GM18517 (cell line): ENCODE results near the gene FHIP2A.
"Not testable (repeated sequence)": the region's sequence is repeated elsewhere in the genome, so short reads cannot be mapped to it uniquely, and the experiment has no call there.

ENCODE experiments used
- ATAC-seq: cut with Tn5 transposase; IDR thresholded peaks from one replicate; pipeline ENCODE4 v1.9.1; 2021; ENCODE audit warnings: mild to moderate bottlenecking, moderate library complexity; ENCODE audit not compliant: unreplicated experiment

The FHIP2A gene

DNA sequence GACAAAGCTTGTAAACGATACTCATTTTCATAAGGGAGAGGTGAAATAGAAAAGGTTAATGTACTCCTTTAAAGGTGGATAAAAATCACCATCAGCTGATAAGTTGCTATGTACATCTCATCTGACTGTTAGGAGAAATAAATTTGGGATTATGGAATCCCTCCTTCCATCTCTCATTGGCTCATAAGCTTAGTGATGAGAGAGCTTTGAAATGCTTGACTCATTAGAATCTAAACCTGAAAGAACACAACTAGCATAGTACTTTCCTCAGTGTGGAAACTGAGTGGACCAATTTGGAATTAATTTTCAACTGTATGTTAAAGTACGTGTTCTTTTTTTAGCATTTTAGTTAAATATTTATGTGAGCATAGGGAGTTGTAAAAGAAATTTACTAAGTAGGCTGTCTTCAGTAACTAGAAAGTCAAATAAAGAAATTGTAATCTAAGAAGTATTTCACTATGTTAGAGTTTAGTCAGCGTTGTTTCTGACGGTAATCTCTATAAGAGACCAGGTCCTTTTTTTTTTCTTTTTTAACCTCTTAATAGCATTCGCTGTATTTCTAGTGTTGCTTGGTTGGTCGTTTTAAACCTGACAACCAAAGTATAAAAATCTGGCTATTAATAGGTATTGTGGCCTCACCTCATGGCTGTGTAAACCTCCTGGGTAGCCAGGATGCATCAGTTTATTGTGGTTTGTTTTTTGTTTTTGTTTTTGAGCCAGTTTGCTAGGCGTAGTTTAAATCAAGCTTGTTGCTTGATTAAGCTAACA lies 34.4 kb downstream of the FHIP2A start:
- no peak for ATAC-seq

DNA sequence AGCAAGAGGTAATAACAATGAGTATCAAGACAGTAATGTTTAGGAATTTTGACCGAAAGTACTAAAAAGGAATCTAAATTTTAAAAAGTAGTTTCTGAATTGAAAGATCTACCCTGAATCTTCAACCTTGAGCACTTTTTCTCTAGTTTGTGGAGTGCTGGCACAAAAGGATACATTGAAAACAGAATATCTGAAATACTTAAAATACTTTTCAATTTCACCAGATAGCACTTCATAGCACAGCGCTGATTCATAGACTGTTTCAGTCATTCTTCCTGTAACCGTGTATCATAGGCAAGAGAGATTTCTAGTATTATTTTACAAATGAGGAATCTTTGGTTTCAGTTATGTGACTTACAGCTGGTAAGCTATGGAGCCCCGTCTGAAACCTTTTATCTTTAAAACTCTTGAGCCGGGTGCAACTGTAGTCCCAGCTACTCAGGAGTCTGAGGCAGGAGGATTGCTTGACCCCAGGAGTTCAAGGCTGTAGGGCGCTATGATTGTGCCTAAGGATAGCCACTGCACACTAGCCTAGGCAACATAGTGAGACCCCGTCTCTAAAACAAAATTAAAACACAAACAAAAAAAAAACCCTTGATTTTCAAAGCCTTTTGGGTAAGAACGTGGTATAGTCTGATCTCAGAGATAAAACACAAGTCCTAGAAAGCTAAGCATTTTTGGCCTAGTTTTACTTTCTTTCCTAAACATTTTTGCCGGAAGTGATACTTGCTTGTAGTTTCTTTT lies 35.1 kb downstream of the FHIP2A start:
- ATAC-seq, result no peak

GRCh38 chr10:114857288-114857565 lies 35.6 kb downstream of the FHIP2A start:
- ATAC-seq, result not testable (repeated sequence)

DNA sequence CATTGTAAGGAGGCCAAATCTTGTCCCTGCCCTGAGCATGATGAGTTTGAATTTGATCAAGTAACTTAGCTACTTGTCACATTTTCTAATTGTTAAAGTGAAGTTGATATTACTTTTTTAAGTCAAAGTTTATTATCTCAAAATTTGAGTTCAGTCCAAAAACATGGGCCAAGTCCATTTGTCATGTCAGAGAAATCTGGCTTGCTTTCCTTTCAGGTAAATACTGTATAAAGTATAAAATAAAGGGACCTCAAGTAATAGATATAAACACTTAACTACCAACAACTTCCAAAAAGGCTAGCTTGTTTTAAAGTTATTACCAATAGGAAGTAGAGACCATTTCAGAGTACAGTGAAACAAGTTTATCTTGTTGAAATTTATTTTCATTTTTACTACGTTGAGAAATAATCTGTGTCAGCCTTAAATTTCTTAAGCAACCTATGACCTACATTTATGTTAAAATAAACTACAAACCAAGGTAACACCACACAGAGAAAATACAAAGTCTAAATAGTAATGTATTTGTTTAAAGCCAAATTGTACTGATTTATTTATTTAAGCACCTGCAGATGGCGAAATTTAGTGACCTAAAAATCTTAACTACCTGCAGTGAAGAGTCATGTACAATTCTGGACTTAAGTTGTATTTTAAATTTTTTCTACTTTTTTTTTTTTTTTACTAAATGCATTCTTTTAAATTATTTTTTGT lies 36.5 kb downstream of the FHIP2A start:
- no peak for ATAC-seq

DNA sequence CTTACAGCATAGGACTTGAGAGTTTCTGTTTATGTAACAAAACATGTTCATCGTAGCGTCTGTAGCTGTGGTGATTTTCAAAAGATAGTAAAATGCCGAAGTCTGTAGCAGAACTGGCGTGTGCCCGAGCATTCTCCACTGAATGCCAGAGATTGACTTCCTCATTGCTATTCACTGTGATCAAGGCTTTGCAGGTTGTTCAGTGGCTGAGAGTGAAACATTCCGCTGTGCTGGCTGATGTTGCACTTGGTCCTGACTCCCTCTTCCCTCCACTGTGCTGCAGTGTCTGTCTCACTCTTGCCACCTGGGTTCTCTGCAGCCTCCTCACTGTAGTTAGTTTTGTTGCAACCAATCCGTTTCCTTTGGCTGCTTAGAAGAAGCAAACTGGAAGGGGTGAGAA lies 37.6 kb downstream of the FHIP2A start:
- ATAC-seq, result no peak

DNA sequence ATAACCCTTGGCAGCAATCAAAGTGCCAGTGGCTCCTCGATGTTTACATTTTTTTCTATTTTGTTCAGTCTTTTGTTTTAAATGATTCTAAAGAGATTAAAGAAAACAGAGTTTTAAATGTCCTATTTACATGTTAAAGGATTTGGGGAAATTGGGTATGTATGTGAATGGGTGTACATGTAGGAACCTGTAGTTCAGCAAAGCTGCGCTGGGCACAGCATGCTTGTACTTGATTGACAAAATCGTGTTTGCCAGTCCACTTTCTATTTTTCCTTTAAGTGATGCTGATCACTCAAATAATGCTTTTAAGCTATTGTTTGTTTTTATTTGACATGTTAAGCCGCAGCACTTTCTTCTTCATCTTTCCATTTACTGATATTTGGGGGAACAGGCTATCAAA lies 40.9 kb downstream of the FHIP2A start:
- no peak for ATAC-seq

GRCh38 chr10:114867365-114867764 lies 45.8 kb downstream of the FHIP2A start:
- ATAC-seq, result no peak

DNA sequence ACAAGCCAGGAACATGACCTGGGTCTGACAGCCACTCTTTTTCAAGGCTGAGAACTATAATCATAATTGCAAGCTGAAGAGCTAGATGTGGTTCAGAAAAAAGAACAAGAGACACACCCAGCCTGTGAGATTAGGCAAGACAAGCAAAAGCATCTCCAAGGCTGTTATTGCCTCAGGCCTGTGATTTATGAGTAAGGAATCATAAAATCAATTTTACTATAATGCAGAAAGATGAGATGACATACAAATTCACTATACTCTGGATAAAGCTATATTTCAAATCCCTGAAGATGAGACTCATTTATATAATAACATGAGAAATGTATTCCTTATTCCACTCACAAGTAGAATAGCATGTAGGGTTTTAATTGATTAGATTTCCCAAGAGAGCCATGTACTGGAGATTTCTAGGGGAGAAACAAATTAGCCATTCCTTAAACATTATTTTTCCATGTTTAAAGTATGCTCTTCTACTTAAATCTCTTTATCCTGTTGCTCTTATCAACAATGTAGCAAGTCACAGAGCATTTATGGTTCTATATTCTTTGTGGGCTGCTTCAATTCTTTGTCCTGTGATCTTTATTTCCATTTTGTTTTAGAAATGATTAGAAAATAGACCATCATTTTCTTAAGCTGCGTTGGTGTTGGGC lies 47.4 kb downstream of the FHIP2A start:
- no peak for ATAC-seq

GRCh38 chr10:114869520-114869892 lies 47.9 kb downstream of the FHIP2A start:
- ATAC-seq, result no peak

DNA sequence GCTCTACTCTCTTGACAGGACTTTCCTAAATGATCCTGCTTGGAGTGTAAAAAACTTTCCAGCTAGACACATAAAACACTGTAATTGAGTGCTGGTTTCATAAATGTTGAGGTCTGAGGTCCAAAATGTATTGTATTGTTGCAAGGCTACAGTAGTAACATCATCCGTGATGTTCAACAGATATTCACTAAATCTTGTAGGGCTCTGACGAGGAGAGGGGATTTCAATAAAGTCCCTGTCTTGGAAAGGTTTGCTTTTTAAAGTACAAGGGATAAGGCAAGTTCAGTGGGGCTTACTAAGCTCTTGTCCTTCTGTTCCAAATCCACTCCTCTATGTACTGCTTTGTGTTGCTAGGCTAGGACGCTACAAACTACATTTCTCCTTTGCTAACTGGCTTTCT lies 48.9 kb downstream of the FHIP2A start:
- no peak for ATAC-seq

- ATAC-seq, result no peak
Observed at GRCh38 chr10:114871379-114871778, 49.8 kb downstream of the FHIP2A start.
